ENCODE measurements around the gene ZFAND3. TPM values are rescaled to one million over a fixed set of nuclear protein-coding genes. Genes with fewer than 3 reads are reported as not detected.

ZFAND3 gene
- total and polyA plus RNA-seq, 12 donors: 21.4 to 163 (median 46.3) TPM

DNA sequence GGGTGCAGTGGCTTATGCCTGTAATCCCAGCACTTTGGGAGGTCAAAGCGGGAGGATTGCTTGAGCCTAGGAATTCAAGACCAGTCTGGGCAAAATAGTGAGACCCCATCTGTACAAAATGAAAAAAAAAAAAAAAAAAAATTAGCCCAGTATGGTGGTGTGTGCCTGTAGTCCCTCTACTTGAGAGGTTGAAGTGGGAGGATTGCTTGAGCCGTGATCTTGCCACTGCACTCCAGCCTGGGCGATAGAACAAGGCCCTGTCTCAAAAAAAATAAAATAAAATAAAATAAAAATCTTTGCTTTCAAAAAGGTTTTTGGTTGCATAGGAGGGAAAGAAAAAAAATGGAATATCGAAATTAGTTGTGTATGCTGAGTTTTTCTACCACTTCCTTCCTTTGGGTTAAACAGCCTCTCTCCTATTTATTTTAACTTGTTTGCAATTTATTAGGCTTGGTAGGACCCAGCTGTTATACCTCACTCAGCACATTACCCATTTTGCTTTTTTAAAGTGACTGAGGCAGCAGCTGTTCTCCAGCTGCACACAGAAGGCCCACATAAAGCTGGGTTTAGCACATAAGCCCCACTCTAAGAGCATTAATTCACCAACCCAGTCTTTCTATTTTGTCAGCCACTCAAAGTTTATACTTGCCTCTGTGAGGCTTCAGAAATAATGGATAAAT is 152.3 kb downstream of the ZFAND3 start:
- no peaks in the 10 kb centered on the region for H3K27me3 ChIP-seq
- no peaks in the 10 kb centered on the region for H3K36me3 ChIP-seq (replicated peaks in 1 of 2)
- DNase-seq: no peak
- peaks cover 0 to 7% of the 10 kb centered on the region in 2 donors for H3K4me1 ChIP-seq (replicated peaks in 1 of 2)
- intact Hi-C loops (cut with DNase I): no loop called here
- no peak overlapping the region for H3K4me3 ChIP-seq
- H3K9me3 ChIP-seq (replicated peaks in 1 of 3): peaks cover 0 to 8% (median 8%) of the 10 kb centered on the region in 3 donors
- TF ChIP-seq, protein P1, sequence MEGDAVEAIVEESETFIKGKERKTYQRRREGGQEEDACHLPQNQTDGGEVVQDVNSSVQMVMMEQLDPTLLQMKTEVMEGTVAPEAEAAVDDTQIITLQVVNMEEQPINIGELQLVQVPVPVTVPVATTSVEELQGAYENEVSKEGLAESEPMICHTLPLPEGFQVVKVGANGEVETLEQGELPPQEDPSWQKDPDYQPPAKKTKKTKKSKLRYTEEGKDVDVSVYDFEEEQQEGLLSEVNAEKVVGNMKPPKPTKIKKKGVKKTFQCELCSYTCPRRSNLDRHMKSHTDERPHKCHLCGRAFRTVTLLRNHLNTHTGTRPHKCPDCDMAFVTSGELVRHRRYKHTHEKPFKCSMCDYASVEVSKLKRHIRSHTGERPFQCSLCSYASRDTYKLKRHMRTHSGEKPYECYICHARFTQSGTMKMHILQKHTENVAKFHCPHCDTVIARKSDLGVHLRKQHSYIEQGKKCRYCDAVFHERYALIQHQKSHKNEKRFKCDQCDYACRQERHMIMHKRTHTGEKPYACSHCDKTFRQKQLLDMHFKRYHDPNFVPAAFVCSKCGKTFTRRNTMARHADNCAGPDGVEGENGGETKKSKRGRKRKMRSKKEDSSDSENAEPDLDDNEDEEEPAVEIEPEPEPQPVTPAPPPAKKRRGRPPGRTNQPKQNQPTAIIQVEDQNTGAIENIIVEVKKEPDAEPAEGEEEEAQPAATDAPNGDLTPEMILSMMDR (IDR thresholded peaks at IDR 0.05): no peak
- no peak for TF ChIP-seq POLR2A (IDR thresholded peaks at IDR 0.05)
- H3K27ac ChIP-seq: no peak overlapping the region
- 72 to 83% (median 75%) methylated on average over 4 of the region's 4 CpGs for WGBS, 4 donors

DNA sequence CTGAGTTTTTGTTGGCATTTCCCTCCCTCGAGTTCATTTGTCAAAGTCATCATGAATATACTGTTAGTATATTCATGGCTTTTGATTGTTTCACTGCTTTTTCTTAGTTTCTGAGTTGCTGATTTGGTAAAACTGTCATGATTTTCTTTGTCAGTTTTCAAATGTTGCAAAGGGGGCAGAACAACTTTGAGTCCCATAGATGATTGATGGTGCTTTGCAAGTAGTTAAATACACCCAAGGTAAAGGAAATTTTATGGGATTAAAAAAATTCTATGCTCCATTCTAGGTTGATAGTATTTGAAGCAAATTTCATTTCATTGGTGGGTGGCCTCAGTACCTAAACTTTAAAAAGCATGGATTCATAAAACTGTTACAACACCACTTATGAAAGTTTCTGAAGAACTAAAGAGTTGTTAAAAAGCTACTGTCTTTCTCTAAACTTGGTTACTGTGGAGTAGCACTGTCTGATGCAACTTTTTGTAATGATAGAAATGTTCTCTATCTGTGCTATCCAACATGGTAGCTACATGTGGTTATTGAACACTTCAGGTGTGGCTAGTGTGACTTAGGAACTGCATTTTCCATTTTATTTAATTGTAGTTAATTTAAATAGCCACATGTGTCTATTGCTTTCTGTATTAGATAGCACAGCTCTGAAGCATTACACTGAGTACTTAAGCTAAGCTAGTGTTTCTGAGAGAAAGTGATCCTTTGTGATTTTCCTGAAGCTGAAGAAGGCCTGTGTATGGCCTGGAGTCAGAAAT is 153.6 kb downstream of the ZFAND3 start:
- H3K4me1 ChIP-seq (replicated peaks in 1 of 2): peaks cover 0 to 4% of the 10 kb centered on the region in 2 donors
- no peaks in the 10 kb centered on the region for H3K27me3 ChIP-seq
- no peak for TF ChIP-seq POLR2A (IDR thresholded peaks at IDR 0.05)
- TF ChIP-seq, protein P1 (IDR thresholded peaks at IDR 0.05): no peak
- peaks cover 0 to 8% (median 8%) of the 10 kb centered on the region in 3 donors for H3K9me3 ChIP-seq (replicated peaks in 1 of 3)
- H3K4me3 ChIP-seq: no peak overlapping the region
- intact Hi-C loops (cut with DNase I): no loop called here
- WGBS, 4 donors: 71 to 84% (median 82%) methylated on average over 1 of the region's 1 CpG
- no peaks in the 10 kb centered on the region for H3K36me3 ChIP-seq (replicated peaks in 1 of 2)
- DNase-seq: no peak
- no peak overlapping the region for H3K27ac ChIP-seq

DNA sequence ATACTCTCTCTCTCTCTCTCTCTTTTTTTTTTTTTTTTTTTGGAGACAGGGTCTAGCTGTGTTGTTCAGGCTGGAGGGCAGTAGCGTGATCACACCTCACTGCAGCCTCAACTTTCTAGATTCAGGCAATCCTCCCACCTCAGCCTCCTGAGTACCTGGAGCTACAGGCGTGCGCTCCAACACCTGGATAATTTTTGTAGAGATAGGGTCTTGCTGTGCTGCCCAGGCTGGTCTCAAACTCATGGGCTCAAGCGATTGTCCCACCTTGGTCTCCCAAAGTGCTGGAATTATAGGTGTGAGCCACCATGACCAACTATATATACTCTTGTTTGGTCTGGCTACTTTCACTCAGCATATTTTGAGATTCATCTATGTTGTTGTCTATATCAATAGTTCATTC is 154.9 kb downstream of the ZFAND3 start:
- H3K36me3 ChIP-seq (replicated peaks in 1 of 2): no peaks in the 10 kb centered on the region
- TF ChIP-seq, protein P1 (IDR thresholded peaks at IDR 0.05): no peak
- no peak for TF ChIP-seq POLR2A (IDR thresholded peaks at IDR 0.05)
- H3K4me1 ChIP-seq (replicated peaks in 1 of 2): peaks cover 4 to 8% of the 10 kb centered on the region in 2 donors
- peaks cover 0 to 8% (median 8%) of the 10 kb centered on the region in 3 donors for H3K9me3 ChIP-seq (replicated peaks in 1 of 3)
- no peak overlapping the region for H3K4me3 ChIP-seq
- H3K27me3 ChIP-seq: no peaks in the 10 kb centered on the region
- DNase-seq: no peak
- intact Hi-C loops (cut with DNase I): no loop called here
- no peak overlapping the region for H3K27ac ChIP-seq
- WGBS, 4 donors: 98 to 100% (median 99%) methylated on average over 4 of the region's 4 CpGs

DNA sequence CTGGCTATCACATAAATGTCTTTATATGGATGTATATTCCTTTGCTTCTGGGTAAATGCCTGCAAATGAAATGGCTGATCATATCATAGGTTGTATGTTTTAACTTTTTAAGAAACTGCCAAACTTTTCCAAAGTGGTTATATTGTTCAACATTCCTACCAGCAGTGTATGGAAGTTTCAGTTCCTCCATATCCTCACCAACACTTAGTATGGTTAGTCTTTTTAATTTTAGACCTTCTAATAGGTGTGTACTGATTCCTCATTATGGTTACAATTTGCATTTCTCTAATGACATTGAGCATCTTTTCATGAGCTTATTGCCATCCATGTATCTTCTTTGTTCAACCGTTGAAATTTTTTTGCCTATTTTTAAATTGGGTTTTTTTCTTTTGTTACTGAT is 155.4 kb downstream of the ZFAND3 start:
- Histone ChIP-seq H3K27ac (no peak overlapping the region), H3K4me1 (replicated peaks in 1 of 2) (peaks cover 9 to 13% of the 10 kb centered on the region in 2 donors), H3K4me3 (no peak overlapping the region), H3K9me3 (replicated peaks in 1 of 3) (peaks cover 0 to 8% (median 8%) of the 10 kb centered on the region in 3 donors), H3K27me3 (no peaks in the 10 kb centered on the region), H3K36me3 (replicated peaks in 1 of 2) (no peaks in the 10 kb centered on the region)
- 94 to 98% (median 95%) methylated on average over 1 of the region's 1 CpG for WGBS, 4 donors
- intact Hi-C loops (cut with DNase I): no loop called here
- no peak for DNase-seq
- TF ChIP-seq POLR2A (IDR thresholded peaks at IDR 0.05): no peak
- TF ChIP-seq, protein P1 (IDR thresholded peaks at IDR 0.05): no peak

Data from adrenal gland (tissue), 12 donors.